Right cardiac atrium (tissue), 5 donors: ENCODE measurements around the gene SNW1. TPM values are rescaled to one million over a fixed set of nuclear protein-coding genes. Genes with fewer than 3 reads are reported as not detected.

Source experiments
- ATAC-seq, 2 donors: fragments of 200-7000 bp; cut with Tn5 transposase; one replicate each; pipeline versions ENCODE4 v1.8.0 to v1.9.1; 2020; ENCODE audit warnings: moderate library complexity in 2 of 2, mild to moderate bottlenecking in 1 of 2
- DNase-seq, 3 donors: peaks; one replicate each; pipeline ENCODE4 v3.0.0-alpha.2; 2020
- H3K27ac ChIP-seq: one replicate; pipeline ENCODE4 v1.5.1; 2013; ENCODE audit warnings: mild to moderate bottlenecking, low read length, control low read depth, moderate library complexity
- H3K27me3 ChIP-seq: one replicate; pipeline ENCODE4 v1.6.1; 2013; ENCODE audit not compliant: control insufficient read depth, insufficient read depth
- H3K4me1 ChIP-seq: one replicate; pipeline ENCODE4 v1.6.1; 2013; ENCODE audit warnings: low read length; ENCODE audit not compliant: control insufficient read depth, insufficient read depth
- H3K4me3 ChIP-seq: one replicate; pipeline ENCODE4 v1.5.1; 2013; ENCODE audit warnings: low read length, control low read depth
- H3K9me3 ChIP-seq: one replicate; pipeline ENCODE4 v1.6.1; 2013; ENCODE audit warnings: low read length; ENCODE audit not compliant: control insufficient read depth
- WGBS: extraction: QIAGEN DNeasy Blood & Tissue Kit; methylation state at CpG from one replicate; pipeline ENCODE4 v1.1.7; 2013; 5-methylcytosine and 5-hydroxymethylcytosine counted together
- intact Hi-C, 4 donors: fragments of 100-400 bp; cut with DNase I; formaldehyde crosslinking; loops; one replicate each; pipeline versions ENCODE4 v1.11.0 to v1.14.0; 2022 to 2023
- polyA plus RNA-seq: library from polyadenylated mRNA; stranded (reverse); fragments of 200-250 nt; gene quantifications from one replicate; pipeline ENCODE4 v1.2.3, GENCODE V29; 2013
- total RNA-seq, 4 donors: library from RNA; stranded (reverse); fragmentation: NEBNext Ultra II Directional; extraction: Animal tissue kit (Norgen Biotek cat#: 25700); gene quantifications; one replicate each; pipeline ENCODE4 v1.2.1, GENCODE V29; 2021
- donor health status: healthy with polysubstance abuse.
- donor health status: DM: no; HTN: yes; CAD: no.
- donor health status: DM: no; HTN: no; CAD: no.
- donor health status: DM: no; HTN: yes; CAD: no; lungs with severe emphysema.
- donor health status: DM: yes; HTN: yes; CAD: no.

SNW1 gene
- total and polyA plus RNA-seq, 5 donors: 38.2 to 67.1 (median 53.5) TPM

DNA sequence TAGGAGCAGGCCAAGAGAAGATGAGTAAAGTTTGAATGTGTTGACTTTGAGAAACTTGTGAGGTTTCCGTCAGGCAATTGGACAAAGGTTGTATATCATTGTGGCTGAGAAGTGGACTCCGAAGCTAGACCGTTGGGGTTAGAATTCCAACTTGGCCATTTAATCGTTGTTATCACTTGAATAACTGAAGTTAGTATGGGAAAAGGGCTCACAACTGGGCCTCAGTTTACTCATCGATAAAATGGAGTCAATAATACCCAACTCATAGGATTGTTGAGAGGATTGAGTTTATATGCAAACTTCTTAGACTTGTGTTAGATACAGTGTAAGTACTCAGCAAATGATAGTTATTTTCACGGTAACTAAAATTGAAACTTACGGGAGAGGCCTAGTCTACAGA lies 52.2 kb downstream of the SNW1 start:
- 21% methylated on average over 7 of the region's 7 CpGs for WGBS
- ATAC-seq: no peak
- intact Hi-C loops: no loop called here
- H3K4me1 ChIP-seq: peaks cover 3% of the 10 kb centered on the region
- no peak overlapping the region for H3K27ac ChIP-seq
- no peaks in the 10 kb centered on the region for H3K9me3 ChIP-seq
- H3K27me3 ChIP-seq: no peaks in the 10 kb centered on the region
- peak overlapping the region; percentile 100 for H3K4me3 ChIP-seq
- no peak for DNase-seq

DNA sequence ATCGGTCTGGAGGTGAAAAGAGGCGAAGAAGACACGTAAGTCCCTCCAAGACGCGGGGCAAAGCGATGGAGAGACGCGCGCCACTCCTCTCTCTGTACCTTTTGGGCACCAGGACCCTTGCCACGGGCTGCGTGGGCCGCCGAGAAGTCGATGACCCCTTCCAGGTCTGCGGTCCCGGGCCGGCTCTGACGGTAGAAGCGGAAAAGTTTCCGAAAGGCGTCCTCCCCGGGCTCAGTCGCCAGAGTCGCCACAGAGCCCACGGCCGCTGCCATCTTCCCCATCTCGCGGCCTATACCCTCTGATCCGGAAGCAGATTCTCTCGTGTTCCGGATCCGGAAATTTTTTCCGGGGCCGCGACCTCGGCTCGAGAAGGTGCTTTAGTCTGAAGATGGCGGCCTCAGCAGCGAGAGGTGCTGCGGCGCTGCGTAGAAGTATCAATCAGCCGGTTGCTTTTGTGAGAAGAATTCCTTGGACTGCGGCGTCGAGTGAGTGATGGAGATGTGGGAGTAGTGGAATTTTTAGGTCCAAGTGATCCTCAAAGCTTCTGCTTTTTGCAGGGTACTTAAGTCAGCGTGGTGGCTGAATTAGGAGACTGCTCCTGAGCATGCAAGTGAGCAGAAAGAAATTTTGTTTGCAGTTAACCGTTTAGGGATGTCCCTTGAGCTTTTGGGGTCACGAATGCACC lies 53.1 kb downstream of the SNW1 start, which contains the start of the genes ALKBH1 and SLIRP:
ALKBH1 (minus strand) TSS at position 300 of the 685 bp plus-strand sequence; CDS start at position 281, 19 bp downstream.
SLIRP (plus strand) TSS at position 380 of the 685 bp plus-strand sequence; CDS start at position 389, 9 bp downstream.
- H3K4me3 ChIP-seq: peak within 1 kb of the TSS; percentile 100
- intact Hi-C loops: no loop called here
- peak within 1 kb of the TSS; percentile 89 for H3K27ac ChIP-seq
- ATAC-seq (peak; percentile 97 to 98), DNase-seq (peak; percentile 88 to 94 (median 92))
- under 1% methylated on average over 49 of the region's 49 CpGs for WGBS
- H3K9me3 ChIP-seq: no peaks in the 10 kb centered on the region
- no peaks in the 10 kb centered on the region for H3K27me3 ChIP-seq
- peaks cover 3% of the 10 kb centered on the region for H3K4me1 ChIP-seq

DNA sequence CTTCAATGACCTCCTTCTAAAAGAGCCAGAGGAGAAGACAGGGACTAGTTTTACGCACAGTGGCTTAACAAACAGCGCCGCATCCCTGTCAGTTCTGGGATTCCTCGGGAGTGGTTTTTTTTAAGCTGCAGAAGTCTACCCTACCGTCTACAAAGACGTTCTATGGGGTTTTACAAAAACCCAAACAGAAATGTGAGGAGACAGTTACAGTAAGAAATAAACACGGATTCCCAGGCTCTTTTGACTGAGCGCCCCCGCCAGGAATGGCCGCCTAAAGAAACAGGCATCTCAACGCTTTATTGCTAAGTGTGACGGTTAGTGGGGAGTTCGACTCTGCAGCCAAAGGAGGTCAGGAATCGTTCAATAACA lies 53.6 kb downstream of the SNW1 start:
- peak; percentile 33 to 56 for ATAC-seq
- WGBS: under 1% methylated on average over 14 of the region's 14 CpGs
- Histone ChIP-seq H3K4me1 (peaks cover 3% of the 10 kb centered on the region), H3K27me3 (no peaks in the 10 kb centered on the region), H3K27ac (peak overlapping the region; percentile 89), H3K9me3 (no peaks in the 10 kb centered on the region), H3K4me3 (peak overlapping the region; percentile 100)
- no peak for DNase-seq
- intact Hi-C loops: no loop called here

DNA sequence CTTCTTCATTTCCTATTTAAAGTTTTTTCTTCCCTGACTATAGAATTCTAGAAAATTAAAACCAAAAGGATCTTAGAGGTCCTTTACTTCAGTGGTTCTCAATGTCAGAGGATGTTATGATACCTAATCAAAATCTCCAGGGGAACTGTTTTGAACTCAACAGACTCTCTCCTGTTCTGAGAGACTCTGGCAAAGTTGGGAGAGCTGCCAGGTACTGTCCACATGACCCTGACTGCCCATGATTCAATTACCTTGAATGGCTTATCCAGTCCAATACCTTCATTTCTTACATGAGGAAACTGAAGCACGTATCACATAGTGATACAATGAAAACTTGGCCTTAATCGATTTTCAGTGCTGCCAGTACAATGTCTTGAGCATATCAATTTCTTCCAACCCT lies 69.7 kb downstream of the SNW1 start:
- ATAC-seq: peak; percentile 57 to 62
- H3K27ac ChIP-seq: no peak overlapping the region
- H3K9me3 ChIP-seq: no peaks in the 10 kb centered on the region
- no peaks in the 10 kb centered on the region for H3K27me3 ChIP-seq
- intact Hi-C loops: no loop called here
- no peaks in the 10 kb centered on the region for H3K4me1 ChIP-seq
- DNase-seq: peak in 1 of 3 donors; percentile 57
- no peak overlapping the region for H3K4me3 ChIP-seq
- 87% methylated on average over 2 of the region's 2 CpGs for WGBS

DNA sequence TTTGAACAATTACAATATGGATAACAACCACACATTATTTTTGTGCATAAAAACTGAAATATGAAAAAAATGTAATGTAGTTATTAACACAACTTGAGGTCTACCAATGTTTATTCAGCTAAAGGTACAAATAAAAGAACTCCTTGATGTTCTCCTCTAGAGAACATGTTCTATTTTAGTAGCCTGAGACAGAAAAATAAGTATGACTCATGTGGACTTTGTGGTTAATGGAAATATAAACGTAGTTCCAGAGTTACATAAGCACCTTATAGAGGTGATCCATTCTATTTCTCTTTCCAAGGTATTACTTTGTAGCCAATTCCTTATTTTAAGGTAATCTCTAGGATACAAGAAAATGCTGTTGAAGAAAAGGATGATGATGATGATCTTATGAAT lies 78.8 kb downstream of the SNW1 start:
- Histone ChIP-seq H3K4me3 (no peak overlapping the region), H3K27me3 (no peaks in the 10 kb centered on the region), H3K9me3 (no peaks in the 10 kb centered on the region), H3K27ac (no peak overlapping the region), H3K4me1 (no peaks in the 10 kb centered on the region)
- DNase-seq (no peak), ATAC-seq (no peak)
- intact Hi-C loops: no loop called here
- 53% methylated on average over 1 of the region's 1 CpG for WGBS

DNA sequence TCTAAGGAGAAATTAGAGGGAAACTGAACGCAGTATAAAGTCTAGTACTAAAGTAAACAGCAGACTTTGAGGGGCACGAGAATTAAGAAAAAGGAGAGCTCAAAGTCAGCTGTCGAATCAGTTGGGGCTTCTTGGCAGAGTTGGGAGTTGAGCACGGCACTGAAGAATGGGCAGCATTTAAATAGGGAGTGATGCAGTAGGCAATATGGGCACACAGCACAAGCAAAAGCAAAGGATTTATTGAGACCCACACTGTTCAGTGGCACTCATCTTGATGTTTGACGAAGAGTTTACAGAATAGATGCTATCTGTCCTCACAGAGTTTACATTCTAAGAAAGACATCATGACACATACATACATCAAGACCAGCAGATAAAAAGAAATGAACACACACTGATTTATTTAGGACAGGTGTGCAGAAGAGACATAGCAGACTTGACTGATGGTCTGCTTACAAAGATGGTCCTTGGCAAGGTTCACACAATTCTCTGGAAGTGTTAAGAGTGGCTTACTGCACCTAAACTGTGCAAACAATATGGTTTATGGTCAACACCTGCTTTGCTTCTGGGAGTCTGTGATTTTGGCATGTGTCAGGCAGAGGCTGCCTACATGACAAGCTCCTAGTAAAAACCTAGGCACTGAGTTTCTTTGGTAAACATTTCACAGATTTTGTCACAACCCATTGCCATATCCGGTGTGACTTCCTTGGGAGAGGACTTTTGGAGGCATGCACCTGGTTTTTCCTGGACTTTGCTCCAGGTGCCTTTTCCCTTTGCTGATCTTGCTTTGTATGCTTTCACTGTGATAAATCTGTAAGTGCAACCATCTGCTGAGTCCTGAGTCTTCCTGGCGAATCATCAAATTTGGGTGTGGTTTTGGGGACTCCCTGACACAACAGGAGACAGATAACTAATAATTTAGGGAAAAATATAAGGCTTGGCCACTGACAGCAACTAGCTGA lies 79.5 kb downstream of the SNW1 start:
- intact Hi-C loops: no loop called here
- H3K9me3 ChIP-seq: no peaks in the 10 kb centered on the region
- DNase-seq (no peak), ATAC-seq (no peak)
- WGBS: 93% methylated on average over 7 of the region's 7 CpGs
- H3K27me3 ChIP-seq: no peaks in the 10 kb centered on the region
- no peak overlapping the region for H3K4me3 ChIP-seq
- no peaks in the 10 kb centered on the region for H3K4me1 ChIP-seq
- H3K27ac ChIP-seq: no peak overlapping the region

DNA sequence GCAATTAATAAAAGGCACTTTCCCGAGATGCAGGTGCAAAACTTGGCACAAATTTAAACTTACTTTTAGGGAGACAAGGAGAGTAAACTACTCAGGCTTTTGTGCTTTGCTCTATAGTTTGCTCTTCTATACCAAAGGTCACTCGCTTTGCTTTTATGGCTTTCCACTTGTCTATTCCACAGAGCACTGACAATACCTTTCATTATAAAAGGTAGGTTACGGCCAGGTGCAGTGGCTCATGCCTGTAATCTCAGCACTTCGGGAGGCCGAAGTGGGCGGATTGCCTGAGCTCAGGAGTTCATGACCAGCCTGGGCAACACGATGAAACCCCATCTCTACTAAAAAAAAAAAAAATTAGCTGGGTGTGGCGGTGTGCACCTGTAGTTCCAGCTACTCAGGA lies 86.0 kb downstream of the SNW1 start:
- intact Hi-C loops: no loop called here
- DNase-seq (no peak), ATAC-seq (no peak)
- H3K4me1 ChIP-seq: no peaks in the 10 kb centered on the region
- 93% methylated on average over 8 of the region's 8 CpGs for WGBS
- no peak overlapping the region for H3K4me3 ChIP-seq
- H3K9me3 ChIP-seq: no peaks in the 10 kb centered on the region
- no peaks in the 10 kb centered on the region for H3K27me3 ChIP-seq
- no peak overlapping the region for H3K27ac ChIP-seq

DNA sequence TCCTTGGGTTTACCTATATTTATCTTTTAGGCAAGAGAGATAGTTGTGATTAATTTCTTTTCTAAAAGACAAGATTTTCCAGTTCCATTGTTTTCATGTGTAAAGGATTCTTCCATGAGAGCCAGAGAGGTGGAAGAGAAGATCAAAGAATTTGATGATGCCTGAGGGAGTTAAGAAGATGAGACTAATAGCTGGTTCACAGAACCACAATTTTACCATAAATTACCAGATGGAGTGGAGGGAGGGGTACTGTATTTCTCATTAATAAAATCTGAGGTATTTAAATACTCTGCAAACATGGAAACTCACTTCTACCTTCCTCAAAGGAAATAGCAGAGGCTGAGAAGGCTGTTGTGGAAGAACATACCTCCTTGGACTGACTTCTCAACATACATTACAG lies 87.8 kb downstream of the SNW1 start:
- ATAC-seq: no peak
- H3K9me3 ChIP-seq: no peaks in the 10 kb centered on the region
- intact Hi-C loops: no loop called here

More for the DNA sequence above, 87.8 kb downstream of the SNW1 start:
- H3K27me3 ChIP-seq: no peaks in the 10 kb centered on the region
- no peak overlapping the region for H3K4me3 ChIP-seq
- no peaks in the 10 kb centered on the region for H3K4me1 ChIP-seq
- no peak overlapping the region for H3K27ac ChIP-seq
- no peak for DNase-seq

Other genes starting within 250 kb of the SNW1 start
- gene SPTLC2, start 144.5 kb downstream of the SNW1 start, total RNA-seq: 10 to 100 TPM; 10.7 to 15.8 (median 13.0) TPM
- 4.8 TPM for gene SPTLC2, start 144.5 kb downstream of the SNW1 start, polyA plus RNA-seq
- gene ALKBH1, start 53.1 kb downstream of the SNW1 start, total RNA-seq: 10 to 100 TPM in 2 of 4 donors, 1 to 10 TPM in 2; 7.2 to 10.5 (median 9.9) TPM
- gene ALKBH1, start 53.1 kb downstream of the SNW1 start, polyA plus RNA-seq: 8.3 TPM
- gene SLIRP, start 53.1 kb downstream of the SNW1 start, total RNA-seq: 100 to 1,000 TPM; 152 to 167 (median 154) TPM
- 610 TPM for gene SLIRP, start 53.1 kb downstream of the SNW1 start, polyA plus RNA-seq
- 10 to 100 TPM in 2 of 4 donors, 1 to 10 TPM in 2; 5.5 to 11.8 (median 9.8) TPM for gene ADCK1, start 39.0 kb upstream of the SNW1 start, total RNA-seq
- gene ADCK1, start 39.0 kb upstream of the SNW1 start, polyA plus RNA-seq: 8.0 TPM